ENCODE results near the gene DNASE1L3. TPM values are rescaled to one million over a fixed set of nuclear protein-coding genes. Genes with fewer than 3 reads are reported as not detected.
A peak's percentile ranks its signal among the peaks of the same experiment; 100 is the strongest.

The DNASE1L3 gene
- polyA plus RNA-seq, 2 of the 4 experiments (the other 2 are of a cell fraction), result 0.19 TPM; not detected in 1

DNA sequence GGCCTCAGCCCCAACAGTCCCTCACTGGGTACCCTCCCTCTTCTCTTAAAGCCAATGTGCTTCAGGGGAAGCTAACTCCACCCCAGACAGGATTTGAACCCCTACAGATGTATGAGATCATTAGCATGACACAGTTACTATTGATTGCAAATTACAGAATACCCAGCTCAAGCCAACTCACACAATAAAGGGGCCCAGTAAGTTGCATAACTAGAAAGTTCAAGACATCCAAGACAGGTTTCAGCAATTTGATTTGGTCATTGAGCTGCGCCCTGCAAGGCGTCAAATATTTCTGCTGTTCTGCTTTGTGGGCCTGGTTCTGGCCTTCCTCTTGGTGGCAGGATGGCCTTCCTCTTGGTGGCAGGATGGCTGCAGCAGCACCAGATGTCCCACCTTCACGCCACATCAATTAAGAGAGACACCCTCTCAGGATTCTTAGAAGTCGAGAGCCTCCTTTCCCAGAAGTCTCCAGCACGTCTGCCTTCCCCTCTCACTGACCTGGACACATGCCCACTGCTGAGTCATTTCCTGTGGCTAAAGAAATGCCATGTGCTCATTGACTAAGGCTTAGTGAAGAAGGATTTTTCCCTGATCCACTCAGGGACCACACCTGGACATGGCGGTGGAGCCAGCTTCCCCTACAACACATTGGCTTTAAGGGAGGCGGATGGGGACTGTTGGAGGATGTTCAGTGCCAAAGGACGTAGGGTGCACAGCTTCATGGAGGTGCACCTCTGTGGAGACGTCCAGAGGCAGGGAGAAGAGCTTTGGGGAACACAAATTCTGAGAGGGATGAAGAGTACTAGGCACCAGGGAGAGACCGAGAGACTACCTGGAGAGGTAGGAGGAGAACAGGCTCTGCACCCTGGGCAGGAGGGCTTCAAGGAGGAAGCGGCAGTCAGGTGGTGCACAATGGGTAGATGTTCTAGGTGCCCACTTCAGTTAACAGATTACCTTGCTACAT is 49.1 kb downstream of the DNASE1L3 start (continued):
- TF ChIP-seq SMC3 (IDR thresholded peaks at IDR 0.05), result 0 out of 3 replicates have a peak, but pooled peaks have one; percentile 9
- TF ChIP-seq NPAS2 (CRISPR knock-in tag; IDR thresholded peaks at IDR 0.05; ENCODE audit: borderline replicate concordance), result no peak
- TF ChIP-seq HEYL (CRISPR knock-in tag; IDR thresholded peaks at IDR 0.05), result peak; percentile 30; the same call in 1 of the 2 replicates
- TF ChIP-seq RAD21 (conservative IDR thresholded peaks at IDR 0.05 in 1 of 2, IDR thresholded peaks at IDR 0.05 in 1 of 2), result no peak
- peak in 1 of 2 experiments; percentile 33; a peak in 1 of 4 replicates for TF ChIP-seq CEBPB (IDR thresholded peaks at IDR 0.05)
- 0 out of 2 replicates have a peak, but pooled peaks have one; percentile 37 for TF ChIP-seq EHF (CRISPR knock-in tag; IDR thresholded peaks at IDR 0.05)
- 0 out of 2 replicates have a peak, but pooled peaks have one; percentile 23 for TF ChIP-seq HOXA7 (CRISPR knock-in tag; IDR thresholded peaks at IDR 0.05)
- no peak for TF ChIP-seq PHF8 (IDR thresholded peaks at IDR 0.05; ENCODE audit: borderline replicate concordance, low read depth)
- TF ChIP-seq JUN (IDR thresholded peaks at IDR 0.05), result peak in 1 of 2 experiments; percentile 26; a peak in 2 of 5 replicates
- peak in 1 of 2 experiments; percentile 41; a peak in 1 of 5 replicates for TF ChIP-seq EP300 (IDR thresholded peaks at IDR 0.05)
- peak; percentile 40; the same call in 1 of the 2 replicates for TF ChIP-seq GATA3 (IDR thresholded peaks at IDR 0.05; ENCODE audit: borderline replicate concordance)
- TF ChIP-seq, protein P1, sequence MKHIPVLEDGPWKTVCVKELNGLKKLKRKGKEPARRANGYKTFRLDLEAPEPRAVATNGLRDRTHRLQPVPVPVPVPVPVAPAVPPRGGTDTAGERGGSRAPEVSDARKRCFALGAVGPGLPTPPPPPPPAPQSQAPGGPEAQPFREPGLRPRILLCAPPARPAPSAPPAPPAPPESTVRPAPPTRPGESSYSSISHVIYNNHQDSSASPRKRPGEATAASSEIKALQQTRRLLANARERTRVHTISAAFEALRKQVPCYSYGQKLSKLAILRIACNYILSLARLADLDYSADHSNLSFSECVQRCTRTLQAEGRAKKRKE (CRISPR knock-in tag; IDR thresholded peaks at IDR 0.05; ENCODE audit: low read depth), result peak; percentile 66
- TF ChIP-seq NFE2L2 (conservative IDR thresholded peaks at IDR 0.05; ENCODE audit: low read length), result 0 out of 2 replicates have a peak, but pooled peaks have one; percentile 13
- TF ChIP-seq ELK1 (IDR thresholded peaks at IDR 0.05; ENCODE audit: low read depth, low read length), result no peak

GRCh38 chr3:58160399-58160798 is 50.4 kb downstream of the DNASE1L3 start:
- no peak for FAIRE-seq
- CTCF ChIA-PET, result interaction anchor here (2.2 to 2.5 kb wide), 2 partner anchors 17 to 153 kb away, joined by 5 to 6 read pairs; partner anchors contain the start of gene FLNB
- H3K27ac ChIP-seq, result peak overlapping the region; percentile 98

DNA sequence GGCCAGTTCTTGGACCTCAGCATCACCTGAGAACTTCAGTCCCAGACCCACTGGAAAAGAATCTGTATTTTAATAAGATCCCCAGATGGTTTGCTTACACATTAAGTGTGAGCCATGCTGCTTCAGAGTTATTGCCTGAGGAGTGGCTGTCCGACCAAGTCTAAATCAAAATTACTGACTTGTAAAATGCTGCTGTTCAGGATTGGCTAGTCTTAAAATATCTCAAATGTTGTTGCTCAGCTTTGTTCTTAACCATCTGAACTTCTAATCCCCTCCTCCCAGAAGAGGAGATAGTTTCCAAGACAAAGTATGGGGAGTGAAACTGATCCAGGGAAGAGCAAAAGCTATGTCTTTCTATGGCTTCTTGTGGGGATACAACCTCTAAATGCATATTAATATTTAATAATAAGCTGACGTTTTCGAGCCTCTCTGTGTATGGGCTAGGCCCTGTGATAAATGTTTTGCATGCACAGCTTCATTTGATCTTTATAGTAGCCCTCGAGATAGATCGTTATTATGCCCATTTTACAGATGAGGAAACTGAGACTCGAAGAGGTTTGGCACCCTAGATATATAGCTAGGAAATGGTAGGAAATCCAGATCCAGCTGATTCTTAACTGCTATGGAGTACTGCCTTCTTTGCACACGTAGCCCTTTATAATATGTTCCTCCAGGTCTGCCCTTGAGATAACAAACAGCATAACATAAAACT is 52.2 kb downstream of the DNASE1L3 start:
- POLR2A ChIA-PET, result no interaction called here

More at GRCh38 chr3:58160399-58160798, 50.4 kb downstream of the DNASE1L3 start:
- ATAC-seq, result no peak
- no peaks in the 10 kb centered on the region for H3K9me3 ChIP-seq
- TF ChIP-seq ZFP36 (IDR thresholded peaks at IDR 0.05; ENCODE audit: borderline replicate concordance, partially characterized antibody), result peak; percentile 79
- no peak for TF ChIP-seq GATA3 (IDR thresholded peaks at IDR 0.05; ENCODE audit: borderline replicate concordance)
- H3K4me2 ChIP-seq, result no peak overlapping the region
- H3K4me1 ChIP-seq, result peaks cover 78% of the 10 kb centered on the region
- WGBS (ENCODE audit: missing lambda C conversion rate), result 95% methylated on average over 1 of the region's 1 CpG
- POLR2A ChIA-PET, result no interaction called here
- H3K4me3 ChIP-seq, result no peak overlapping the region
- no peak for DNase-seq (ENCODE audit: low read depth in 1 of 2, low spot score in 1 of 2)

More for the DNA sequence above, 52.2 kb downstream of the DNASE1L3 start:
- FAIRE-seq, result no peak
- no peak overlapping the region for H3K4me2 ChIP-seq
- ATAC-seq, result no peak
- H3K4me3 ChIP-seq, result no peak overlapping the region
- peaks cover 69% of the 10 kb centered on the region for H3K4me1 ChIP-seq
- H3K9me3 ChIP-seq, result no peaks in the 10 kb centered on the region
- DNase-seq (ENCODE audit: low read depth in 1 of 2, low spot score in 1 of 2), result no peak
- CTCF ChIA-PET, result interaction anchor here (0.8 to 3.3 kb wide), 3 partner anchors 8 to 19 kb away, joined by 3 to 17 read pairs (median 3); no protein-coding TSS in a partner anchor
- TF ChIP-seq MAFK (IDR thresholded peaks at IDR 0.05; ENCODE audit: partially characterized antibody), result no peak
- TF ChIP-seq ZFP36 (IDR thresholded peaks at IDR 0.05; ENCODE audit: borderline replicate concordance, partially characterized antibody), result no peak
- WGBS (ENCODE audit: missing lambda C conversion rate), result 88% methylated on average over 7 of the region's 7 CpGs
- H3K27ac ChIP-seq, result peak overlapping the region in 1 of 2 experiments; percentile 59; a peak in 4 of 6 replicates

All from A549 (cell line).